Measurements from ENCODE around the gene DOK5. TPM values are rescaled to one million over a fixed set of nuclear protein-coding genes. Genes with fewer than 3 reads are reported as not detected.

Gene DOK5
- total RNA-seq, 1 donor from 2014 or later = not detected

- H3K27ac ChIP-seq = no peak overlapping the region
- DNase-seq (ENCODE audit: low spot score in 2 of 2) = no peak
- H3K4me1 ChIP-seq = no peaks in the 10 kb centered on the region
- intact Hi-C loops (cut with DNase I) = no loop called here
- no peak overlapping the region for H3K4me3 ChIP-seq
- TF ChIP-seq CTCF (IDR thresholded peaks at IDR 0.05) = no peak
- H3K27me3 ChIP-seq = no peaks in the 10 kb centered on the region
- H3K9me3 ChIP-seq = peaks cover 0 to 3% of the 10 kb centered on the region in 2 donors
- H3K36me3 ChIP-seq = no peaks in the 10 kb centered on the region
Measured at GRCh38 chr20:54512694-54513093, 37.3 kb downstream of the DOK5 start.

- intact Hi-C loops (cut with DNase I) = no loop called here
- H3K4me1 ChIP-seq = no peaks in the 10 kb centered on the region
- H3K27me3 ChIP-seq = no peaks in the 10 kb centered on the region
- peaks cover 0 to 3% of the 10 kb centered on the region in 2 donors for H3K9me3 ChIP-seq
- H3K4me3 ChIP-seq = no peak overlapping the region
- no peak for TF ChIP-seq CTCF (IDR thresholded peaks at IDR 0.05)
- H3K27ac ChIP-seq = no peak overlapping the region
- no peak for DNase-seq (ENCODE audit: low spot score in 2 of 2)
- no peaks in the 10 kb centered on the region for H3K36me3 ChIP-seq
Measured at GRCh38 chr20:54514028-54514607, 38.7 kb downstream of the DOK5 start.

- intact Hi-C loops (cut with DNase I) = no loop called here
- no peak overlapping the region for H3K4me3 ChIP-seq
- no peaks in the 10 kb centered on the region for H3K36me3 ChIP-seq
- H3K27ac ChIP-seq = no peak overlapping the region
- H3K4me1 ChIP-seq = no peaks in the 10 kb centered on the region
- no peaks in the 10 kb centered on the region for H3K27me3 ChIP-seq
- TF ChIP-seq CTCF (IDR thresholded peaks at IDR 0.05) = no peak
- peaks cover 0 to 3% of the 10 kb centered on the region in 2 donors for H3K9me3 ChIP-seq
- no peak for DNase-seq (ENCODE audit: low spot score in 2 of 2)
Measured at GRCh38 chr20:54515793-54516628, 40.6 kb downstream of the DOK5 start.

- H3K27me3 ChIP-seq = no peaks in the 10 kb centered on the region
- intact Hi-C loops (cut with DNase I) = no loop called here
- H3K36me3 ChIP-seq = no peaks in the 10 kb centered on the region
- DNase-seq (ENCODE audit: low spot score in 2 of 2) = no peak
- H3K9me3 ChIP-seq = peaks cover 0 to 3% of the 10 kb centered on the region in 2 donors
- no peaks in the 10 kb centered on the region for H3K4me1 ChIP-seq
- TF ChIP-seq CTCF (IDR thresholded peaks at IDR 0.05) = no peak
- H3K4me3 ChIP-seq = no peak overlapping the region
- H3K27ac ChIP-seq = no peak overlapping the region
Measured at GRCh38 chr20:54517241-54517975, 42.0 kb downstream of the DOK5 start.

GRCh38 chr20:54524849-54525248, 49.5 kb downstream of the DOK5 start:
- no peak for TF ChIP-seq CTCF (IDR thresholded peaks at IDR 0.05)
- Histone ChIP-seq H3K27me3 (no peaks in the 10 kb centered on the region), H3K9me3 (no peaks in the 10 kb centered on the region), H3K4me1 (peaks cover 0 to 4% of the 10 kb centered on the region in 2 donors), H3K36me3 (no peaks in the 10 kb centered on the region), H3K4me3 (no peak overlapping the region), H3K27ac (no peak overlapping the region)
- intact Hi-C loops (cut with DNase I) = no loop called here
- no peak for DNase-seq (ENCODE audit: low spot score in 2 of 2)
